K562 (cell line): ENCODE data around the gene MBD2.

Experiments
- CHD1 ChIP-seq: fragments of 200-600 bp; sonication (generic); IDR thresholded peaks from one replicate; pipeline ENCODE4 v1.6.1; 2012; ENCODE audit warnings: mild to moderate bottlenecking, moderate library complexity, low read length, inconsistent platforms
- FOXA3 ChIP-seq, 2 experiments: fragments of 450-650 bp in 1 of 2; sonication (generic) in 1 of 2; formaldehyde crosslinking; IDR thresholded peaks in 1 of 2; conservative IDR thresholded peaks in 1 of 2; 2 replicates each; pipeline versions ENCODE4 v1.4.0 to v1.8.0; 2020 to 2022; ENCODE audit warnings: mild to moderate bottlenecking in 2 of 2, missing genetic modification reagents in 1 of 2
- KAT2B ChIP-seq: IDR thresholded peaks from one replicate; pipeline ENCODE4 v1.6.1; 2012; ENCODE audit warnings: low read depth, mild to moderate bottlenecking, control low read depth, inconsistent platforms, low read length, moderate library complexity
- MYBL2 ChIP-seq, 2 experiments: fragments of 450-650 bp in 1 of 2; sonication (generic) in 1 of 2; formaldehyde crosslinking in 1 of 2; IDR thresholded peaks; 2 replicates each; pipeline versions ENCODE4 v1.6.1 to v1.8.1; 2017 to 2022; ENCODE audit warnings: borderline replicate concordance in 1 of 2, inconsistent platforms in 1 of 2, low read depth in 1 of 2, mild to moderate bottlenecking in 1 of 2, missing genetic modification reagents in 1 of 2, moderate library complexity in 1 of 2
- NEUROD1 ChIP-seq: fragments of 150-350 bp; IDR thresholded peaks from 2 replicates; pipeline ENCODE4 v1.6.1; 2014; ENCODE audit warnings: borderline replicate concordance, low read length, low read depth; ENCODE audit not compliant: partially characterized antibody
- PHF21A ChIP-seq: fragments of 450-650 bp; IDR thresholded peaks from 2 replicates; pipeline ENCODE4 v1.6.1; 2017; ENCODE audit warnings: low read depth, borderline replicate concordance
- SMC3 ChIP-seq: conservative IDR thresholded peaks from 2 replicates; pipeline ENCODE4 v1.6.1; 2011; ENCODE audit warnings: low read depth, low read length, improper control_type of control experiment; ENCODE audit not compliant: insufficient read depth
- STAT5A ChIP-seq: IDR thresholded peaks from 2 replicates; pipeline ENCODE4 v1.6.1; 2012; ENCODE audit warnings: low read length, inconsistent platforms, borderline replicate concordance
- TEAD1 ChIP-seq, 2 experiments: fragments of 450-650 bp in 1 of 2; sonication (generic) in 1 of 2; formaldehyde crosslinking; IDR thresholded peaks; 2 replicates each; pipeline versions ENCODE4 v1.4.0 to v1.8.0; 2020 to 2022; ENCODE audit warnings: mild to moderate bottlenecking in 2 of 2, missing genetic modification reagents in 1 of 2
- ZNF23 ChIP-seq: fragments of 250-450 bp; sonication (Bioruptor Pico); IDR thresholded peaks from 2 replicates; pipeline ENCODE4 v1.4.0; 2020; ENCODE audit warnings: mild to moderate bottlenecking
- ZNF785 ChIP-seq: fragments of 250-450 bp; sonication (Bioruptor Pico); IDR thresholded peaks from 2 replicates; pipeline ENCODE4 v1.4.0; 2020; ENCODE audit warnings: mild to moderate bottlenecking
- TF ChIP-seq, protein P1 (sequence below): fragments of 250-450 bp; sonication (Bioruptor Pico); IDR thresholded peaks from 2 replicates; pipeline ENCODE4 v1.4.0; 2020; ENCODE audit warnings: mild to moderate bottlenecking
- TF ChIP-seq, protein P2 (sequence below): sonication (generic); formaldehyde crosslinking; IDR thresholded peaks from 2 replicates; pipeline ENCODE4 v1.8.1; 2023; ENCODE audit warnings: missing genetic modification reagents, mild to moderate bottlenecking, borderline replicate concordance
- TF ChIP-seq, protein P3 (sequence below): fragments of 450-650 bp; IDR thresholded peaks from 2 replicates; pipeline ENCODE4 v1.6.1; 2016; ENCODE audit warnings: missing biosample characterization, missing genetic modification characterization

DNA sequence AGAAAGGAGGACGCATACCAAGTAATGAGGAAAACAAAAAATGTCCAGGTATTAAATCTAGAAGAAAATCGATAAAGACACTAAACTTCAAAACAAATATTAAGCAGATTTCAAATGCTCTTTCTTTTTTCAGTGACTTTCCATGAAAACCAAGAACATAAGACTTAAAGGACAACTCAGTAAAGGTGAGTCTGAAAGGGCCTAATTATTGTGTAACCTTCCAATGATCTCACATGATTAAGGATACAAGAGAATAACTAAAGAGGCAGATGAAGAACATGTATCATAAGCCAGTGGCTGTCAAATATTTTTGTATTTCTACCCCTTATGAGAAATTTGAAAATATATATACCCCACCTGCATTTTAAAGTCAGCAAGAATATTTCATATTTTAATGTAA, 30.7 kb downstream of the MBD2 start:
- TF ChIP-seq PHF21A (no peak), MYBL2 (IDR thresholded peaks at IDR 0.05; ENCODE audit: low read depth) (no peak), MYBL2 (CRISPR knock-in tag; IDR thresholded peaks at IDR 0.05; ENCODE audit: borderline replicate concordance) (no peak), ZNF23 (CRISPR knock-in tag) (no peak), TEAD1 (CRISPR knock-in tag; IDR thresholded peaks at IDR 0.05) (no peak), STAT5A (no peak), CHD1 (no peak), FOXA3 (CRISPR knock-in tag; conservative IDR thresholded peaks at IDR 0.05 in 1 of 2, IDR thresholded peaks at IDR 0.05 in 1 of 2) (no peak), KAT2B (no peak), NEUROD1 (no peak), SMC3 (no peak), ZNF785 (no peak)
- TF ChIP-seq, protein P1, sequence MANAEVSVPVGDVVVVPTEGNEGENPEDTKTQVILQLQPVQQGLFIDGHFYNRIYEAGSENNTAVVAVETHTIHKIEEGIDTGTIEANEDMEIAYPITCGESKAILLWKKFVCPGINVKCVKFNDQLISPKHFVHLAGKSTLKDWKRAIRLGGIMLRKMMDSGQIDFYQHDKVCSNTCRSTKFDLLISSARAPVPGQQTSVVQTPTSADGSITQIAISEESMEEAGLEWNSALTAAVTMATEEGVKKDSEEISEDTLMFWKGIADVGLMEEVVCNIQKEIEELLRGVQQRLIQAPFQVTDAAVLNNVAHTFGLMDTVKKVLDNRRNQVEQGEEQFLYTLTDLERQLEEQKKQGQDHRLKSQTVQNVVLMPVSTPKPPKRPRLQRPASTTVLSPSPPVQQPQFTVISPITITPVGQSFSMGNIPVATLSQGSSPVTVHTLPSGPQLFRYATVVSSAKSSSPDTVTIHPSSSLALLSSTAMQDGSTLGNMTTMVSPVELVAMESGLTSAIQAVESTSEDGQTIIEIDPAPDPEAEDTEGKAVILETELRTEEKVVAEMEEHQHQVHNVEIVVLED (CRISPR knock-in tag): no peak
- TF ChIP-seq, protein P2, sequence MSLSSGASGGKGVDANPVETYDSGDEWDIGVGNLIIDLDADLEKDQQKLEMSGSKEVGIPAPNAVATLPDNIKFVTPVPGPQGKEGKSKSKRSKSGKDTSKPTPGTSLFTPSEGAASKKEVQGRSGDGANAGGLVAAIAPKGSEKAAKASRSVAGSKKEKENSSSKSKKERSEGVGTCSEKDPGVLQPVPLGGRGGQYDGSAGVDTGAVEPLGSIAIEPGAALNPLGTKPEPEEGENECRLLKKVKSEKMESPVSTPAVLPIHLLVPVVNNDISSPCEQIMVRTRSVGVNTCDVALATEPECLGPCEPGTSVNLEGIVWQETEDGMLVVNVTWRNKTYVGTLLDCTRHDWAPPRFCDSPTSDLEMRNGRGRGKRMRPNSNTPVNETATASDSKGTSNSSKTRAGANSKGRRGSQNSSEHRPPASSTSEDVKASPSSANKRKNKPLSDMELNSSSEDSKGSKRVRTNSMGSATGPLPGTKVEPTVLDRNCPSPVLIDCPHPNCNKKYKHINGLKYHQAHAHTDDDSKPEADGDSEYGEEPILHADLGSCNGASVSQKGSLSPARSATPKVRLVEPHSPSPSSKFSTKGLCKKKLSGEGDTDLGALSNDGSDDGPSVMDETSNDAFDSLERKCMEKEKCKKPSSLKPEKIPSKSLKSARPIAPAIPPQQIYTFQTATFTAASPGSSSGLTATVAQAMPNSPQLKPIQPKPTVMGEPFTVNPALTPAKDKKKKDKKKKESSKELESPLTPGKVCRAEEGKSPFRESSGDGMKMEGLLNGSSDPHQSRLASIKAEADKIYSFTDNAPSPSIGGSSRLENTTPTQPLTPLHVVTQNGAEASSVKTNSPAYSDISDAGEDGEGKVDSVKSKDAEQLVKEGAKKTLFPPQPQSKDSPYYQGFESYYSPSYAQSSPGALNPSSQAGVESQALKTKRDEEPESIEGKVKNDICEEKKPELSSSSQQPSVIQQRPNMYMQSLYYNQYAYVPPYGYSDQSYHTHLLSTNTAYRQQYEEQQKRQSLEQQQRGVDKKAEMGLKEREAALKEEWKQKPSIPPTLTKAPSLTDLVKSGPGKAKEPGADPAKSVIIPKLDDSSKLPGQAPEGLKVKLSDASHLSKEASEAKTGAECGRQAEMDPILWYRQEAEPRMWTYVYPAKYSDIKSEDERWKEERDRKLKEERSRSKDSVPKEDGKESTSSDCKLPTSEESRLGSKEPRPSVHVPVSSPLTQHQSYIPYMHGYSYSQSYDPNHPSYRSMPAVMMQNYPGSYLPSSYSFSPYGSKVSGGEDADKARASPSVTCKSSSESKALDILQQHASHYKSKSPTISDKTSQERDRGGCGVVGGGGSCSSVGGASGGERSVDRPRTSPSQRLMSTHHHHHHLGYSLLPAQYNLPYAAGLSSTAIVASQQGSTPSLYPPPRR: no peak
- TF ChIP-seq, protein P3, sequence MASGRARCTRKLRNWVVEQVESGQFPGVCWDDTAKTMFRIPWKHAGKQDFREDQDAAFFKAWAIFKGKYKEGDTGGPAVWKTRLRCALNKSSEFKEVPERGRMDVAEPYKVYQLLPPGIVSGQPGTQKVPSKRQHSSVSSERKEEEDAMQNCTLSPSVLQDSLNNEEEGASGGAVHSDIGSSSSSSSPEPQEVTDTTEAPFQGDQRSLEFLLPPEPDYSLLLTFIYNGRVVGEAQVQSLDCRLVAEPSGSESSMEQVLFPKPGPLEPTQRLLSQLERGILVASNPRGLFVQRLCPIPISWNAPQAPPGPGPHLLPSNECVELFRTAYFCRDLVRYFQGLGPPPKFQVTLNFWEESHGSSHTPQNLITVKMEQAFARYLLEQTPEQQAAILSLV (tag): no peak
